GM13977 (cell line): ENCODE measurements around the gene HSDL1.
A peak's percentile ranks its signal among the peaks of the same experiment; 100 is the strongest.

Experiments
- DNase-seq: peaks from one replicate; pipeline ENCODE4 v3.0.0; 2012; ENCODE audit warnings: low spot score
- in situ Hi-C: fragments of 300-500 bp; cut with MboI; formaldehyde crosslinking; loops from one replicate; pipeline ENCODE4 v1.12.0; 2022; ENCODE audit warnings: low sequenced_read_pairs, low pct_unique_long_range_greater_than_20kb, mixed read lengths, inconsistent platforms; ENCODE audit not compliant: unreplicated experiment
- TF ChIP-seq, protein P1 (sequence below): IDR thresholded peaks from 2 replicates; pipeline ENCODE4 v1.5.1; 2012; ENCODE audit warnings: mild to moderate bottlenecking, control low read depth; ENCODE audit not compliant: insufficient read depth; ENCODE audit errors: extremely low read depth, missing control alignments

Gene HSDL1

DNA sequence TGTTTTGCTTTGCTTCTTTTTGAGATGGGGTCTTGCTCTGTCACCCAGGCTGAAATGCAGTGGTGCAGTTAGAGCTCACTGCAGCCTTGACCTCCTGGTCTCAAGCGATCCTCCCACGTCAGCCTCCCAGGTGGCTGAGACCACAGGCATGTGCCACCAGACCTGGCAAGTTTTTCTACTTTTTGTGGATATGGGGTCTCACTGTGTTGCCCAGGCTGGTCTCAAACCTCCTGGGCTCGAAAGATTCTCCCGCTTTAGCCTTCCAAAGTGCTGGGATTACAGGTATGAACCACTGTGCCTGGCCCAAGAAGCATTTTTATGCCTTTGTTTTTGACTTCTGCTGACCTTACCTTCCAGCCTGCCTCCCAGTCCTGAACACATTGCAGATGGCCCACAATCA is 10.2 kb upstream of the HSDL1 start:
- TF ChIP-seq, protein P1, sequence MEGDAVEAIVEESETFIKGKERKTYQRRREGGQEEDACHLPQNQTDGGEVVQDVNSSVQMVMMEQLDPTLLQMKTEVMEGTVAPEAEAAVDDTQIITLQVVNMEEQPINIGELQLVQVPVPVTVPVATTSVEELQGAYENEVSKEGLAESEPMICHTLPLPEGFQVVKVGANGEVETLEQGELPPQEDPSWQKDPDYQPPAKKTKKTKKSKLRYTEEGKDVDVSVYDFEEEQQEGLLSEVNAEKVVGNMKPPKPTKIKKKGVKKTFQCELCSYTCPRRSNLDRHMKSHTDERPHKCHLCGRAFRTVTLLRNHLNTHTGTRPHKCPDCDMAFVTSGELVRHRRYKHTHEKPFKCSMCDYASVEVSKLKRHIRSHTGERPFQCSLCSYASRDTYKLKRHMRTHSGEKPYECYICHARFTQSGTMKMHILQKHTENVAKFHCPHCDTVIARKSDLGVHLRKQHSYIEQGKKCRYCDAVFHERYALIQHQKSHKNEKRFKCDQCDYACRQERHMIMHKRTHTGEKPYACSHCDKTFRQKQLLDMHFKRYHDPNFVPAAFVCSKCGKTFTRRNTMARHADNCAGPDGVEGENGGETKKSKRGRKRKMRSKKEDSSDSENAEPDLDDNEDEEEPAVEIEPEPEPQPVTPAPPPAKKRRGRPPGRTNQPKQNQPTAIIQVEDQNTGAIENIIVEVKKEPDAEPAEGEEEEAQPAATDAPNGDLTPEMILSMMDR, result no peak
- in situ Hi-C loops, result no loop called here
- no peak for DNase-seq

DNA sequence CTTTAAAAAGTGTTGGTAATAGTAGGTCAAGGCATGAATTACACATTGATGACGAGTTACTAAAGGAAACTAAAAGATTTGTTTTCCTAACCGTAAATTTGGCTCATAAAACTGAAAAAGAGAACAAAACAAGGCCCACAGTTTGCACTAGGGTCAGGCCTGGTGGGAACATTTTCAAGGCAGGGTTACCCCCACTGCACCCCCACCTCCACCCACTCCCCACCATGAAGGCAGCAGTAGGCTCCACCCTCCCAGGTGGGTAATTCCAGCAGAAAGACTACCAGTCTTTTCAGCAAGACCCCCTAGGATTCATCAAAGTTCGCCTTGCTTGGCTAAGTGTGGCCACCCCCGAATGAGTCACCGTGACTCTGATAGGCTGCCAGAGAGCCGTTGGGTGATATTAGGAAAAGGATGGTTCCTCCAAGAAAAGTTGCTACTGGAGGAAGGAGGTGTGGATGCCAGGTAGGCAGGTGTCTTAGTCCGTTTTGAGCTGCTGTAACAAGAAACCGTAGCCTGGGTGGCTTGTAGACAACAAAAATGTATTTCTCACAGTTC is 8.8 kb upstream of the HSDL1 start:
- in situ Hi-C loops, result no loop called here
- no peak for DNase-seq
- TF ChIP-seq, protein P1, result no peak

DNA sequence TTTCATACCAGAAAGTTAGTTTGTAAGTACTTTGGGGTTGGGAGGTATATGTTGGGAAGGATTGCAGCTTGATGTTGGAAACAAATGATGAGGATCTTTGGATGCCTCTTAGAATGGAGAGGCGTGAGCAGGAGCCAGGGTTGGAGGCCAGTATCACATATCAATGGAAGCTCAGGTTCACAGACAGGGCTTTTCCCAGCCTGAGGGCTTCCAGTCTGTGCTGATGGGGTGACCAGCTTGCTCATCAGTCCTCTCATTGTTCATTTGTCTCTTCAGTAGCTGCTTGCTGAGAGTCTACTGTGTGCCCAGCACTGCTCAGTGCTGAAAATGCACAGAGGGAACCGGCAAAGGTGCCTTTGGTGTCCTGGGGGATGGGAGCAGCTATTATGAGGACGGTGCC is 5.9 kb upstream of the HSDL1 start:
- DNase-seq, result no peak
- TF ChIP-seq, protein P1, result no peak
- in situ Hi-C loops, result no loop called here

DNA sequence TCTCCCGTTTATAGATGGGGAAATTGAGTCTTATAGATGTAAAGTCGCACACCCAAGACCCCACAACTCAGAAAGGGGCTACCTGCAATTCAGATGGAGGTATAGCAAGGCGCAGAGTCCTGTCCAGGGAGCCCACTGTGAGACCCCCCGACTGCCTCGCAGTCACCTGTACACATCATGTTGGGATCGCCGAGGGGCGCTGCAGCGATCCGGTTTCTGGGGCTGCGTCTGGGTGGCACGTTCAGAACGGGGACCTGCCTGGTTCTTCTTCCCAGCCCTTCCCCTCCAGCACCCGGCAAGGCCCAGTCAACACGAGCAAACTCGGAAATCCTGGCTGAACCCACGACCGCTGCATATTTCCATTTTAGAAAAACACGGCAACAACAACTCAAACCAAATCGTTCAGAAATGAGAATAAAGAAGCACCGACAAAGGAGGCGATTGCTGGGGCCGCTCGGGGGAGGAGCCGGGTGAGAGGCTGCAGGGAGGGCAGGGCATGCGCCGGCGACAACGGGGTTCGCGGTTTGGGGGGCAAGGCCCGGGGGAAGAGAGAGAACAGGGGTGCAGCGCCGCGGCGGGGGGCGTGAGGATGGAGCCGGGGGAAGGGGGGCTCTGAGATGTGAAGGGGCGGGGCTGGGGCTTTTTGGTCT is 643 bp downstream of the HSDL1 start:
- in situ Hi-C loops, result no loop called here
- TF ChIP-seq, protein P1, result peak; percentile 25
- DNase-seq, result peak; percentile 56

DNA sequence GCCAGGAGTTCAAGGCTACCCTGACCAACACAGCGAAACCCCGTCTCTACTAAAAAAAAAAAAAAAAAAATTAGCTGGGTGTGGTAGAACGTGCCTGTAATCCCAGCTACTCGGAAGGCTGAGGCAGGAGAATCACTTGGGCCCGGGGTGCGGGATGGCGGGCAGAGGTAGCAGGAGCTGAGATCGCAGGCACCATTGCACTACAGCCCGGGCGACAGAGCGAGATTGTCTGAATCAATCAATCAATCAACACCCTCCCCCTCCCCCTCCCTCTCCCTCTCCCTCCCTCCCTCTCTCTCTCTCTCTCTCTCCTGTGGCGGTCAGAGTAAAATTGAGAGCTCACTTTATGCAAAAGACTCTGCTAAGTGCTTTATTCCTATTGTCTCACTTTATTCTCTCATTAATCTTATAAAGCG is 1.2 kb downstream of the HSDL1 start:
- in situ Hi-C loops, result no loop called here
- DNase-seq, result no peak
- TF ChIP-seq, protein P1, result no peak

DNA sequence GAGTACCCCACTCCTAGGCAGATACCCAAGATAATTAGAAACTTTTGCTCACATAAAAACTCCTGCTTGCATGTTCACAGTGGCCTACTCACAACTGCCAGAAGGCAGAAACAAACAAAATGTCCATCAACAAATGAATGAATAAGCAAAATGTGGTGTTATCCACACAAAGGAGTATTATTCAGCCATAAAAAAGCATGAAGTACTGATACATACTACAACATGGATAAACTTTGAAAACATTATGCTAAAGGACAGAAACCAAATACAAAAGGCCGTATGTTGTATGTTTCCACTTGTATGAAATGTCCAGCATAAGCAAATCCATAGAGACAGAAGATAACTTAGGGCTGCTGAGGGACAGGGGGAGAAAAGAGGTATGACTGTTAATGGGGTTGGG is 1.9 kb downstream of the HSDL1 start:
- TF ChIP-seq, protein P1, result no peak
- in situ Hi-C loops, result no loop called here
- no peak for DNase-seq
